Common myeloid progenitor, CD34-positive (primary cell): Measurements from ENCODE around the gene ALLC.

Source experiments
- CTCF ChIA-PET: fragments of 350-600 bp; sonication (Branson Sonifier 250); formaldehyde crosslinking; loops from one replicate; lab custom pipeline; 2021; ENCODE audit warnings: antibody characterized with exemption; lab: Charles Lee
- POLR2A ChIA-PET: fragments of 350-600 bp; sonication (Branson Sonifier 250); formaldehyde crosslinking; loops from one replicate; lab custom pipeline; 2021; ENCODE audit warnings: antibody characterized with exemption; lab: Charles Lee
- DNase-seq, 3 donors: peaks; one replicate each; pipeline versions ENCODE4 v3.0.0 to v3.0.0-alpha.2; 2013
- H3K27ac ChIP-seq, 2 experiments: 1 replicate in 1 of 2; 2 replicates in 1 of 2; pipeline ENCODE4 v1.7.0; 2013; ENCODE audit warnings: inconsistent platforms in 2 of 2, low read length in 2 of 2, mild to moderate bottlenecking in 2 of 2, low read depth in 1 of 2, moderate library complexity in 1 of 2; ENCODE audit not compliant: severe bottlenecking in 2 of 2, insufficient read depth in 1 of 2, poor library complexity in 1 of 2
- H3K27me3 ChIP-seq, 5 experiments: replicated peaks in 2 of 5; 1 replicate in 3 of 5; 2 replicates in 2 of 5; pipeline versions ENCODE4 v1.6.1 to v1.7.0; 2013; ENCODE audit warnings: low read length in 4 of 5, mild to moderate bottlenecking in 2 of 5, moderate library complexity in 2 of 5, inconsistent platforms in 1 of 5; ENCODE audit not compliant: insufficient read depth in 5 of 5, control insufficient read depth in 4 of 5
- H3K36me3 ChIP-seq, 4 experiments: 1 replicate in 2 of 4; 2 replicates in 2 of 4; pipeline versions ENCODE4 v1.6.1 to v1.7.0; 2013; ENCODE audit warnings: low read length in 3 of 4, control low read depth in 1 of 4, mild to moderate bottlenecking in 1 of 4; ENCODE audit not compliant: control insufficient read depth in 4 of 4, insufficient read depth in 4 of 4
- H3K4me1 ChIP-seq, 4 experiments: 1 replicate in 3 of 4; 2 replicates in 1 of 4; pipeline versions ENCODE4 v1.6.1 to v1.7.1; 2013; ENCODE audit warnings: low read length in 3 of 4, mild to moderate bottlenecking in 3 of 4, control low read depth in 1 of 4, inconsistent platforms in 1 of 4, moderate library complexity in 1 of 4; ENCODE audit not compliant: control insufficient read depth in 4 of 4, insufficient read depth in 4 of 4; ENCODE audit errors: control extremely low read depth in 1 of 4
- H3K4me3 ChIP-seq, 7 experiments: 1 replicate in 4 of 7; 2 replicates in 3 of 7; pipeline versions ENCODE4 v1.5.1 to v1.7.0; 2013; ENCODE audit warnings: mild to moderate bottlenecking in 7 of 7, low read length in 6 of 7, moderate library complexity in 6 of 7, inconsistent platforms in 2 of 7, low read depth in 2 of 7, control low read depth in 1 of 7; ENCODE audit not compliant: insufficient read depth in 4 of 7, control insufficient read depth in 1 of 7; ENCODE audit errors: extremely low read depth in 1 of 7
- H3K9me3 ChIP-seq, 5 experiments: 1 replicate in 4 of 5; 2 replicates in 1 of 5; pipeline versions ENCODE4 v1.6.1 to v1.7.1; 2013; ENCODE audit warnings: low read length in 4 of 5, mild to moderate bottlenecking in 2 of 5, inconsistent platforms in 1 of 5, low read depth in 1 of 5, moderate library complexity in 1 of 5; ENCODE audit not compliant: control insufficient read depth in 4 of 5, insufficient read depth in 2 of 5; ENCODE audit errors: control extremely low read depth in 1 of 5
- WGBS: methylation state at CpG from one replicate; pipeline ENCODE4 v1.1.5; 2013; ENCODE audit not compliant: insufficient coverage; 5-methylcytosine and 5-hydroxymethylcytosine counted together

The ALLC gene

DNA sequence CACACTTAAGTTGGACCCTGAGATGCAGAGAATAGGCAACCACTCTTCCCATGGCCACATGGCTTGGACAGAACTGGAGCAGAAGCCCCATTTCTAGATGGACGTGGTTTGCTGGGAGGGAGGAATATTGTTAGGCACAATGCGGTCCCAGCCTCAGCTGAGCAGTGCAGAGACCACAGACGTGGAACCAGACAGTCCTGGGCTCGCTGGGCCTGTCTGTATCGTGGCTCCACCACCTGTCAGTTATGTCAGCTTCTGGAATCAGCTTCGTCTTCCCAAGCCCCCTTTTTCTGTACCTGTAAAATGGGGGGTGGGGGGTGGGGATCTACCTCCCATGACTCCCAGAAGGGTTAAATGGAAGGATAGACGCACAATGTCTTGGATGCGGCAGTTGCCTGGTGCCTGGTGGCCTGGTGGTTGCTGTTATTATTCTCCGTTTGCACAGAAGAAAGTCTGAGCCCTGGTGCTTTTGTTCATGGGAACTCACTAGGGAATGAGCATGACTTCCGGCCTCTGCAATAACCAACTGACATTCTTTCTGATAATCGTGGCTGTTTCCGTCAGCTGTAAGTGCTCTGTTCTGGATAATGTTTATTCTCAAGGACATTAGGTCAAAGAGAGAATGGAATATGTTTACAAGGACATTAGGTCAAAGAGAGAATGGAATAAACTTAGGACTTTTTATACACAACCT is 31.7 kb upstream of the ALLC start:
- Histone ChIP-seq H3K27ac (no peak overlapping the region), H3K36me3 (no peaks in the 10 kb centered on the region), H3K27me3 (peaks cover 0 to 2% (median 0%) of the 10 kb centered on the region in 5 experiments), H3K4me1 (no peaks in the 10 kb centered on the region), H3K4me3 (no peak overlapping the region), H3K9me3 (no peaks in the 10 kb centered on the region)
- ChIA-PET CTCF (no interaction called here), POLR2A (no interaction called here)
- no peak for DNase-seq
- 99% methylated on average over 7 of the region's 12 CpGs for WGBS

DNA sequence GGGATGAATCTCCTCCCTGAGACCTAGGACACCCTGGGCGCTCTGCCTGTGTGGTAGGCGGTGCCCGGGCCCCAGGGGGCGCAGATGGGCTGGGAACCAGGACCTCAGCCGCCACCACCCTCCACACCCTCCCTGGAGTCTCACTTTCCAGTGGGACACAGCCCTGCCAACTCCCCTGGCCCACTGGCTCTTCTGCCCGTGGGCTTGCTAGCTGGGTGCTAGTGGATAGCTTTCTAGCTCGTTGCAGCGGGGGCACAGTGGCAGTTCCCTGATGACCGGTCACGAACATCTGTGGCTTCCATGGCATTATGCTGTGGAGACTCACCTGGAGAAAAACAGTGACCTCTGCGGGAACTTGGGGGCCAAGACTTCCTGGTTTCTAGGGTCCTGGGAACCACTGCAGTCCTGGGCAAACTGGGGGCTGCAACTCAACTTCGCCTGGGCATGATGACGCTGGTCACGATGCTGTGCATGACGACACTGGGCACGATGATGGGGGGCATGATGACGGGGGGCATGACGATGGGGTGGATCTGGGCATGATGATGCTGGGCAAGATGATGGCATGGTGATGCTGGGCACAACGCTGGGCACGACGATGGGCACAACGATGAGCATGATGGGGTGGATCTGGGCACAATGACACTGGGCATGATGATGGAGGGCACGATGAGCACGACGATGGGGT is 31.0 kb upstream of the ALLC start:
- CTCF ChIA-PET = no interaction called here
- Histone ChIP-seq H3K27me3 (peaks cover 0 to 2% (median 0%) of the 10 kb centered on the region in 5 experiments), H3K36me3 (no peaks in the 10 kb centered on the region), H3K4me1 (no peaks in the 10 kb centered on the region), H3K27ac (no peak overlapping the region), H3K4me3 (no peak overlapping the region), H3K9me3 (no peaks in the 10 kb centered on the region)
- DNase-seq = no peak
- POLR2A ChIA-PET = no interaction called here
- 97% methylated on average over 24 of the region's 25 CpGs for WGBS

DNA sequence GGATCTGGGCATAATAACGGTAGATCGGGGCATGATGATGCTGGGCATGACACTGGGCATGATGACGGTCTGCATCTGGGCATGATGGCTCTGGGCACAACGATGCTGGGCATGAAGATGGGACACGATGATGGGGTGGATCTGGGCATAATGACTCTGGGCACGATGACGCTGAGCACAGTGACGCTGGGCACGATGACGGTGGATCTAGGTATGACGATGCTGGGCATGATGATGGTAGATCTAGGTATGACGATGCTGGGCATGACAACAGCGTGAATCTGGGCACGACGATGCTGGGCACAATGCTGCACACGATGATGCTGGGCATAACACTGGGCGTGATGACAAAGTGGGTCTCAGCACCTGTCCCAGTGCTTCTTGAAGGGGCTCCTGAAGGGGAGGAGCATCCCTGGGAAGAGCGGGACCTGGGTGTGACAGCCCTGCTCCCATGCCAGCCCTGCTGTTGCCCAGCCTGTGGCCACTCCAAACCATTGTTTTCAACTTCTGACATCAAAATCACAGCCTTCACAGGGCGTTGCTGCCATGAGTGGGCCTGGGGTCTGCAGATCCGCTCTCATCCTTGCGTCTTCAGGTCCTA is 30.4 kb upstream of the ALLC start:
- WGBS = 99% methylated on average over 19 of the region's 21 CpGs
- CTCF ChIA-PET = no interaction called here
- H3K9me3 ChIP-seq = no peaks in the 10 kb centered on the region
- H3K27me3 ChIP-seq = peaks cover 0 to 2% (median 0%) of the 10 kb centered on the region in 5 experiments
- no peak for DNase-seq
- H3K4me1 ChIP-seq = no peaks in the 10 kb centered on the region
- H3K27ac ChIP-seq = no peak overlapping the region
- POLR2A ChIA-PET = no interaction called here
- H3K36me3 ChIP-seq = no peaks in the 10 kb centered on the region
- no peak overlapping the region for H3K4me3 ChIP-seq

DNA sequence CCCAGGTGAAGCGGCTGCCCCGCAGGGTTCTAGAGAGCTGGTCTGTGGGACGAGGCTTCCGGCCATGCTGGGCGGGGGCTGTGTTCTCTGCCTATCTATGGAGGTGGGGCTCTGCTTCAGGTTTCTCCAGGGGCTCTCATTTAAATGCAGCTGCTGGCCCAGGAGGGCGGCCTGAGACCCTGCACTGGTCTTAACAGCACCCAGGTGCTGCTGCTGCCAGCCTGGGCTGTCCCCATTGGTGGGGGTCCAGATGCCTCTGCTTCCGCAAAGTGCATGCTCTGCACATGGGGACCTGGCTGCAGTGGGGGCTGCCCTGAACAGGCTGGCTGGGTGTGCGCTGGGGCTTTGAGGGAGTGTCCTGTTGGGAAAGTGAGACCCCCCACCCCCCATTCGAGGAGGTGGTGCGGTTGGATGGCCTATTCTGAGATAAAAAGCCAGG is 29.7 kb upstream of the ALLC start:
- Histone ChIP-seq H3K4me1 (no peaks in the 10 kb centered on the region), H3K4me3 (no peak overlapping the region), H3K27ac (no peak overlapping the region), H3K27me3 (peaks cover 0 to 2% (median 0%) of the 10 kb centered on the region in 5 experiments), H3K9me3 (no peaks in the 10 kb centered on the region), H3K36me3 (no peaks in the 10 kb centered on the region)
- DNase-seq = no peak
- POLR2A ChIA-PET = no interaction called here
- CTCF ChIA-PET = interaction anchor here (1.5 kb wide), 1 partner anchor 22 kb away, joined by 5 read pairs; no protein-coding TSS in a partner anchor
- 93% methylated on average over 9 of the region's 10 CpGs for WGBS

DNA sequence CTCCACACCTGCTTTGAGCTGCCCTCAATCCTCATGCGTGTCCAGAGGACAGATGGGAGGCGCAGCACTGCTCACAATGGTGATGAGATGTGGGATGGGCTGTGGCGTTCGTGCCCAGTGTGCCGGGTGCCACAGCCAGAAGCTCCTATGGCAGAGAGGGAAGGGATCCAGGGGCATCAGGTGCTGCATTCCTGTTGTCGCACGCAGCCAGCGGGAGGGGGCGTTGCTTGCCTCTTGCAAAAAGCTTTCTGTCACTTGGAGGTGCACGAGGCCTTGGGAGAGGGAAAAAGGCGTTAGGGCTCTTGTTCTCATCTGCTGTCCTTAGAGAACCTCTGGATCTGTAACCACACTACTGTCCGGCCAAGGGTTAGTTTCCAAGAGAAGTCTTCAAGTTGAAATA is 29.2 kb upstream of the ALLC start:
- H3K4me1 ChIP-seq = no peaks in the 10 kb centered on the region
- no peak overlapping the region for H3K27ac ChIP-seq
- H3K36me3 ChIP-seq = no peaks in the 10 kb centered on the region
- ChIA-PET CTCF (interaction anchor here (1.5 kb wide), 1 partner anchor 21 kb away, joined by 5 read pairs; no protein-coding TSS in a partner anchor), POLR2A (interaction anchor here (0.6 kb wide), 1 partner anchor 11 kb away, joined by 3 read pairs; no protein-coding TSS in a partner anchor)
- H3K4me3 ChIP-seq = no peak overlapping the region
- WGBS = 67% methylated on average over 9 of the region's 12 CpGs
- DNase-seq = no peak
- H3K9me3 ChIP-seq = no peaks in the 10 kb centered on the region
- peaks cover 0 to 2% (median 0%) of the 10 kb centered on the region in 5 experiments for H3K27me3 ChIP-seq

DNA sequence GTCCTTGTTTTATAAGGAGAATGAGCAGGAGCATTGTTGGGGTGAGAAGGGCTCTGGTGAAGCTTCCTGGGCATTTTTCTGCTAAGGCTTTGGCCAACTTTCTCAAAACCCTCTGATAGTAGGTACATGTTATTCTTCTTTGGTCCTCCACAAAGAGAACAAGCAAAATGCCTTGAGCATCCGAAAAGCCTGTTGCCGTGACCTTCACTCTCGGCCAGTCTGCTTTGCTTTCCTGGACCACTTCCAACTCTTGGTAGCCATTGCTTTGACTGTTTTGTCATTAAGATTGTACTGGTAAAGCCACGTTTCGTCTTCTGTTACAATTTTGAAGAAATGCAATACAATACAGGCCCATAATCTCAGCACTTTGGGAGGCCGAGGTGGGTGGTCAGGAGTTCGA is 27.4 kb upstream of the ALLC start:
- DNase-seq = no peak
- Histone ChIP-seq H3K4me3 (no peak overlapping the region), H3K4me1 (no peaks in the 10 kb centered on the region), H3K27me3 (peaks cover 0 to 2% (median 0%) of the 10 kb centered on the region in 5 experiments), H3K27ac (no peak overlapping the region), H3K9me3 (no peaks in the 10 kb centered on the region), H3K36me3 (no peaks in the 10 kb centered on the region)
- ChIA-PET CTCF (no interaction called here), POLR2A (no interaction called here)
- 97% methylated on average over 3 of the region's 7 CpGs for WGBS
